OCI-LY1 (cell line): ENCODE measurements around the gene POT1.

Source experiments
- H2AFZ ChIP-seq: fragments of 200-600 bp; sonication (generic), shearing (Covaris generic); 2 replicates; pipeline ENCODE4 v1.6.0; 2014; ENCODE audit warnings: antibody characterized with exemption, mild to moderate bottlenecking, low read length
- H3F3A ChIP-seq: fragments of 200-600 bp; sonication (generic), shearing (Covaris generic); 2 replicates; pipeline ENCODE4 v1.6.0; 2014; ENCODE audit warnings: mild to moderate bottlenecking, antibody characterized with exemption, low read length, moderate library complexity; ENCODE audit not compliant: insufficient read depth
- H3K27ac ChIP-seq: fragments of 200-600 bp; sonication (generic); 2 replicates; pipeline ENCODE4 v1.5.1; 2014; ENCODE audit warnings: low read length, mixed run types, mild to moderate bottlenecking, low read depth; ENCODE audit not compliant: poor library complexity, severe bottlenecking
- H3K27me3 ChIP-seq: fragments of 200-600 bp; sonication (generic); 2 replicates; pipeline ENCODE4 v1.6.0; 2014; ENCODE audit warnings: antibody characterized with exemption, mild to moderate bottlenecking, low read length, moderate library complexity; ENCODE audit not compliant: insufficient read depth
- H3K36me3 ChIP-seq: fragments of 200-600 bp; sonication (generic); 2 replicates; pipeline ENCODE4 v1.6.1; 2014; ENCODE audit warnings: mild to moderate bottlenecking, antibody characterized with exemption, low read length, moderate library complexity, mixed read lengths; ENCODE audit not compliant: insufficient read depth
- H3K4me1 ChIP-seq: fragments of 200-600 bp; sonication (generic); 2 replicates; pipeline ENCODE4 v1.5.1; 2014; ENCODE audit warnings: mild to moderate bottlenecking, low read length, moderate library complexity; ENCODE audit not compliant: insufficient read depth, severe bottlenecking
- H3K4me2 ChIP-seq: fragments of 200-600 bp; sonication (generic), shearing (Covaris generic); 2 replicates; pipeline ENCODE4 v1.6.1; 2014; ENCODE audit warnings: low read length
- H3K4me3 ChIP-seq: fragments of 200-600 bp; sonication (generic); 2 replicates; pipeline ENCODE4 v1.5.1; 2014; ENCODE audit warnings: low read length, low read depth, mild to moderate bottlenecking, mixed read lengths; ENCODE audit not compliant: poor library complexity, severe bottlenecking
- H3K79me2 ChIP-seq: fragments of 200-600 bp; shearing (Covaris generic); 2 replicates; pipeline ENCODE4 v1.6.1; 2016; ENCODE audit warnings: mixed run types, low read length, mixed read lengths; ENCODE audit not compliant: insufficient read depth
- H3K9ac ChIP-seq: fragments of 200-600 bp; sonication (generic), shearing (Covaris generic); 2 replicates; pipeline ENCODE4 v1.6.1; 2014; ENCODE audit warnings: mild to moderate bottlenecking, low read length, mixed read lengths
- H3K9me2 ChIP-seq: fragments of 200-600 bp; sonication (generic), shearing (Covaris generic); 2 replicates; pipeline ENCODE4 v1.6.1; 2014; ENCODE audit warnings: low read depth, mild to moderate bottlenecking, low read length, mixed read lengths
- H3K9me3 ChIP-seq: fragments of 200-600 bp; shearing (Covaris generic); 2 replicates; pipeline ENCODE4 v1.6.1; 2014; ENCODE audit warnings: low read length, mixed read lengths
- H4K20me1 ChIP-seq: fragments of 200-600 bp; sonication (generic), shearing (Covaris generic); 2 replicates; pipeline ENCODE4 v1.6.0; 2016; ENCODE audit warnings: mild to moderate bottlenecking, low read length; ENCODE audit not compliant: insufficient read depth
- CTCF ChIP-seq: fragments of 200-600 bp; sonication (generic), shearing (Covaris generic); IDR thresholded peaks from 2 replicates; pipeline ENCODE4 v1.5.1; 2017; ENCODE audit warnings: mild to moderate bottlenecking, antibody characterized with exemption, low read length, moderate library complexity, mixed read lengths
- EZH2 ChIP-seq: fragments of 200-600 bp; sonication (generic), shearing (Covaris generic); IDR thresholded peaks from 2 replicates; pipeline ENCODE4 v1.8.0; 2017; ENCODE audit warnings: borderline replicate concordance, mixed run types, mild to moderate bottlenecking, antibody characterized with exemption, low read length, moderate library complexity, mixed read lengths

The POT1 gene

DNA sequence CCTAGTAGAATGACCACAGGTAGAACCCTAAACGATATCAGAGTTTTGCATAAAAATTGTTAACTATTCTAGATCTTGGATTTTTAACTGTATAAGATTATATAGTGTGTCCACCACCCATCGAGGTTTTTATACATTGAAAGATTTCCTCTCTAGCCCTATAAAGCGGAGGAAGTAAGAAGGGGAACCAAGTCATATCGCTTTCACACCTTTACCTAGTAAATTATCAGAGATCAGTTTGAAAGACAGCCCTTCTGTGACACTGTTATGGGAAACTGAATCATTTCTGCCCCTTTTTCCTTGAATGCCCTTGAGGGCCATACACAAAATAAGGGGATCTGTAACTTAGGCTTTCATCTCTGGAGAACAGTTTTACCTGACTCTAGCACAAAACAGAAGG, 155.7 kb downstream of the POT1 start:
- no peaks in the 10 kb centered on the region for H3K27me3 ChIP-seq
- TF ChIP-seq EZH2, result no peak
- no peak for TF ChIP-seq CTCF
- no peak overlapping the region for H2AFZ ChIP-seq
- H3K9me2 ChIP-seq, result no peaks in the 10 kb centered on the region
- no peak overlapping the region for H3K27ac ChIP-seq
- H3K4me1 ChIP-seq, result no peaks in the 10 kb centered on the region
- H3K79me2 ChIP-seq, result no peaks in the 10 kb centered on the region
- no peaks in the 10 kb centered on the region for H3K36me3 ChIP-seq
- no peak overlapping the region for H3K4me3 ChIP-seq
- H3K9me3 ChIP-seq, result no peaks in the 10 kb centered on the region
- H3F3A ChIP-seq, result no peaks in the 10 kb centered on the region
- H4K20me1 ChIP-seq, result no peaks in the 10 kb centered on the region
- no peak overlapping the region for H3K9ac ChIP-seq
- H3K4me2 ChIP-seq, result no peak overlapping the region

- H3K27me3 ChIP-seq, result no peaks in the 10 kb centered on the region
- H3K4me2 ChIP-seq, result no peak overlapping the region
- no peaks in the 10 kb centered on the region for H4K20me1 ChIP-seq
- no peaks in the 10 kb centered on the region for H3K79me2 ChIP-seq
- no peaks in the 10 kb centered on the region for H3F3A ChIP-seq
- no peak overlapping the region for H3K27ac ChIP-seq
- no peaks in the 10 kb centered on the region for H3K36me3 ChIP-seq
- no peak overlapping the region for H3K9ac ChIP-seq
- H2AFZ ChIP-seq, result no peak overlapping the region
- no peak overlapping the region for H3K4me3 ChIP-seq
- no peaks in the 10 kb centered on the region for H3K9me3 ChIP-seq
- no peaks in the 10 kb centered on the region for H3K4me1 ChIP-seq
- no peak for TF ChIP-seq EZH2
- TF ChIP-seq CTCF, result no peak
- H3K9me2 ChIP-seq, result no peaks in the 10 kb centered on the region
Measured at GRCh38 chr7:124773339-124773738, 156.3 kb downstream of the POT1 start.
